Liver (tissue), 9 donors: ENCODE measurements around the gene CELF3. TPM values are rescaled to one million over a fixed set of nuclear protein-coding genes. Genes with fewer than 3 reads are reported as not detected.

Source experiments
- DNase-seq: peaks from one replicate; pipeline ENCODE4 v3.0.0-alpha.2; 2017; ENCODE audit warnings: low spot score
- H3K27ac ChIP-seq, 2 donors: one replicate each; pipeline ENCODE4 v1.7.0; 2013; ENCODE audit warnings: inconsistent platforms in 2 of 2, low read length in 2 of 2, control low read depth in 1 of 2, low read depth in 1 of 2, mild to moderate bottlenecking in 1 of 2
- H3K27me3 ChIP-seq, 4 donors: one replicate each; pipeline versions ENCODE4 v1.6.1 to v1.7.0; 2013; ENCODE audit warnings: low read length in 3 of 4, inconsistent platforms in 1 of 4, mild to moderate bottlenecking in 1 of 4, moderate library complexity in 1 of 4; ENCODE audit not compliant: control insufficient read depth in 4 of 4, insufficient read depth in 4 of 4
- H3K36me3 ChIP-seq, 4 donors: one replicate each; pipeline versions ENCODE4 v1.6.1 to v1.7.0; 2013; ENCODE audit warnings: low read length in 3 of 4, mild to moderate bottlenecking in 3 of 4, low read depth in 1 of 4, moderate library complexity in 1 of 4; ENCODE audit not compliant: control insufficient read depth in 4 of 4, insufficient read depth in 3 of 4
- H3K4me1 ChIP-seq, 4 donors: one replicate each; pipeline versions ENCODE4 v1.6.1 to v1.7.0; 2013; ENCODE audit warnings: low read length in 3 of 4, mild to moderate bottlenecking in 3 of 4, moderate library complexity in 1 of 4; ENCODE audit not compliant: control insufficient read depth in 4 of 4, insufficient read depth in 4 of 4
- H3K4me3 ChIP-seq, 3 donors: one replicate each; pipeline versions ENCODE4 v1.6.1 to v1.7.0; 2013; ENCODE audit warnings: low read length in 3 of 3, control low read depth in 1 of 3, low read depth in 1 of 3, mild to moderate bottlenecking in 1 of 3
- H3K9ac ChIP-seq, 2 donors: one replicate each; pipeline ENCODE4 v1.7.0; 2013; ENCODE audit warnings: low read length in 2 of 2, mild to moderate bottlenecking in 2 of 2, moderate library complexity in 2 of 2, control low read depth in 1 of 2, low read depth in 1 of 2
- H3K9me3 ChIP-seq, 4 donors: one replicate each; pipeline versions ENCODE4 v1.6.1 to v1.7.0; 2013; ENCODE audit warnings: low read length in 3 of 4; ENCODE audit not compliant: control insufficient read depth in 4 of 4
- EGR1 ChIP-seq, 2 donors: IDR thresholded peaks; 2 replicates each; pipeline ENCODE4 v1.6.1; 2016 to 2018; ENCODE audit warnings: antibody characterized with exemption in 2 of 2, low read depth in 2 of 2
- FOXA1 ChIP-seq: IDR thresholded peaks from 2 replicates; pipeline ENCODE4 v1.6.1; 2016; ENCODE audit warnings: antibody characterized with exemption
- FOXA2 ChIP-seq: IDR thresholded peaks from 2 replicates; pipeline ENCODE4 v1.6.1; 2016; ENCODE audit warnings: antibody characterized with exemption
- GABPA ChIP-seq, 2 donors: IDR thresholded peaks in 1 of 2; conservative IDR thresholded peaks in 1 of 2; 2 replicates each; pipeline ENCODE4 v1.6.1; 2016; ENCODE audit warnings: antibody characterized with exemption in 2 of 2, mild to moderate bottlenecking in 1 of 2, moderate library complexity in 1 of 2
- HNF4A ChIP-seq, 2 donors: conservative IDR thresholded peaks; 2 replicates each; pipeline ENCODE4 v1.6.1; 2016; ENCODE audit warnings: antibody characterized with exemption in 2 of 2, mild to moderate bottlenecking in 2 of 2
- HNF4G ChIP-seq: IDR thresholded peaks from 2 replicates; pipeline ENCODE4 v1.6.1; 2016; ENCODE audit warnings: antibody characterized with exemption
- JUND ChIP-seq, 2 donors: IDR thresholded peaks; 2 replicates each; pipeline ENCODE4 v1.6.1; 2016; ENCODE audit warnings: antibody characterized with exemption in 2 of 2
- NR2F2 ChIP-seq: IDR thresholded peaks from 2 replicates; pipeline ENCODE4 v1.6.1; 2016; ENCODE audit warnings: antibody characterized with exemption
- RAD21 ChIP-seq, 2 donors: IDR thresholded peaks; 2 replicates each; pipeline ENCODE4 v1.6.1; 2016; ENCODE audit warnings: antibody characterized with exemption in 2 of 2, mild to moderate bottlenecking in 2 of 2
- RXRA ChIP-seq, 2 donors: IDR thresholded peaks; 2 replicates each; pipeline ENCODE4 v1.6.1; 2017 to 2018; ENCODE audit warnings: antibody characterized with exemption in 2 of 2, mild to moderate bottlenecking in 1 of 2
- SP1 ChIP-seq: IDR thresholded peaks from 2 replicates; pipeline ENCODE4 v1.6.1; 2018; ENCODE audit warnings: antibody characterized with exemption, mild to moderate bottlenecking
- TAF1 ChIP-seq: conservative IDR thresholded peaks from 2 replicates; pipeline ENCODE4 v1.6.1; 2016; ENCODE audit warnings: antibody characterized with exemption, mild to moderate bottlenecking
- YY1 ChIP-seq: IDR thresholded peaks from 2 replicates; pipeline ENCODE4 v1.6.1; 2016; ENCODE audit warnings: antibody characterized with exemption, mild to moderate bottlenecking
- WGBS: extraction: QIAGEN DNeasy Blood & Tissue Kit; methylation state at CpG from one replicate; pipeline ENCODE4 v1.1.7; 2013; 5-methylcytosine and 5-hydroxymethylcytosine counted together
- polyA plus RNA-seq, 2 donors: library from polyadenylated mRNA; stranded (reverse) in 1 of 2; unstranded in 1 of 2; fragments of 200-250 nt in 1 of 2; fragments of >200 nt in 1 of 2; fragmentation: Nextera tagmentation in 1 of 2; extraction: Ambion mirVana in 1 of 2; gene quantifications; one replicate each; pipeline versions ENCODE4 v1.2.1 to v1.2.3, GENCODE V29; 2013 to 2015
- total RNA-seq, 2 donors: library from RNA; depleted of rRNA; stranded (reverse); fragments of >200 nt; gene quantifications; one replicate each; pipeline ENCODE4 v1.2.3, GENCODE V29; 2014
- TF ChIP-seq, protein P1 (sequence below): IDR thresholded peaks from 2 replicates; pipeline ENCODE4 v1.6.1; 2016; ENCODE audit warnings: antibody characterized with exemption
- TF ChIP-seq, protein P2 (sequence below): IDR thresholded peaks from 2 replicates; pipeline ENCODE4 v1.6.1; 2016; ENCODE audit warnings: antibody characterized with exemption, mild to moderate bottlenecking
- TF ChIP-seq, protein P3 (sequence below): IDR thresholded peaks from 2 replicates; pipeline ENCODE4 v1.6.1; 2016; ENCODE audit warnings: antibody characterized with exemption
- TF ChIP-seq, protein P4 (sequence below): fragments of 150-350 bp; IDR thresholded peaks from 2 replicates; pipeline ENCODE4 v1.5.1; 2017; ENCODE audit warnings: improper control_type of control experiment, low read depth, low read length; ENCODE audit not compliant: missing input control
- donor health status: healthy.
- donor health status: healthy.
- donor health status: healthy.
- donor health status: healthy.
- donor health status: healthy.

The CELF3 gene
- total and polyA plus RNA-seq, 4 donors, result 0.28 TPM; not detected in 3

DNA sequence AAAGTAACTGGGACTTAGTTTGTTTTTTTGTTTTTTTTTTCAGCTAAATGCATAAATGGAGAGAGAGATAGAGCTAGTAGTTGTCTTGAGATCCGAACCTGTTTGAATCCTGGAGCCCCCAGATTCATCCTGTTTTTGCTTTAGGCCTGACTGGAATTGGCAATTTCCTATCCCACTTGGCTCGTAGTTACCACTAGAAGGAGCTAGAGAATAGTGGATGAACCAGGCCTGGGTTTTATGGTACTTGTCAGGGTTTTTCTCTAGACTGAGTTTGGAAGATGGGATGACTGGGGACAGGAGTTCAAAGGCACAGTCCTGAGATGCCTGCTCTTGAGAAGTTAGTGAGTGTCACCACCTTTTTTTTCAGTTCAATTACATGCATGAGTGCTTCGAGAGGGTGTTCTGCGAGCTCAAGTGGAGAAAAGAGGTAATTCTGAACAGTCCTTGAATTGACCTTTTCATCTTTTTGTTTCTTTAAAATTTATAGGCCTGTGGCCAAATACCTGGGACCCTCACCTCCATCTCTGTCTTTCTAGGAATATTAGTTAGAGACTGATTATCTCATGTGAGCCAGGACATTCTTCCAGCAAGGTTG, 23.4 kb downstream of the CELF3 start:
- WGBS, result 79% methylated on average over 4 of the region's 4 CpGs
- Histone ChIP-seq H3K36me3 (peaks cover 4 to 25% (median 11%) of the 10 kb centered on the region in 4 donors), H3K4me3 (no peak overlapping the region), H3K9ac (no peak overlapping the region), H3K27ac (no peak overlapping the region), H3K27me3 (no peaks in the 10 kb centered on the region), H3K9me3 (no peaks in the 10 kb centered on the region), H3K4me1 (no peaks in the 10 kb centered on the region)
- TF ChIP-seq TAF1, result no peak
- TF ChIP-seq, protein P1, sequence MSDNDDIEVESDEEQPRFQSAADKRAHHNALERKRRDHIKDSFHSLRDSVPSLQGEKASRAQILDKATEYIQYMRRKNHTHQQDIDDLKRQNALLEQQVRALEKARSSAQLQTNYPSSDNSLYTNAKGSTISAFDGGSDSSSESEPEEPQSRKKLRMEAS, result no peak
- TF ChIP-seq HNF4A (conservative IDR thresholded peaks at IDR 0.05), result no peak
- TF ChIP-seq, protein P2, sequence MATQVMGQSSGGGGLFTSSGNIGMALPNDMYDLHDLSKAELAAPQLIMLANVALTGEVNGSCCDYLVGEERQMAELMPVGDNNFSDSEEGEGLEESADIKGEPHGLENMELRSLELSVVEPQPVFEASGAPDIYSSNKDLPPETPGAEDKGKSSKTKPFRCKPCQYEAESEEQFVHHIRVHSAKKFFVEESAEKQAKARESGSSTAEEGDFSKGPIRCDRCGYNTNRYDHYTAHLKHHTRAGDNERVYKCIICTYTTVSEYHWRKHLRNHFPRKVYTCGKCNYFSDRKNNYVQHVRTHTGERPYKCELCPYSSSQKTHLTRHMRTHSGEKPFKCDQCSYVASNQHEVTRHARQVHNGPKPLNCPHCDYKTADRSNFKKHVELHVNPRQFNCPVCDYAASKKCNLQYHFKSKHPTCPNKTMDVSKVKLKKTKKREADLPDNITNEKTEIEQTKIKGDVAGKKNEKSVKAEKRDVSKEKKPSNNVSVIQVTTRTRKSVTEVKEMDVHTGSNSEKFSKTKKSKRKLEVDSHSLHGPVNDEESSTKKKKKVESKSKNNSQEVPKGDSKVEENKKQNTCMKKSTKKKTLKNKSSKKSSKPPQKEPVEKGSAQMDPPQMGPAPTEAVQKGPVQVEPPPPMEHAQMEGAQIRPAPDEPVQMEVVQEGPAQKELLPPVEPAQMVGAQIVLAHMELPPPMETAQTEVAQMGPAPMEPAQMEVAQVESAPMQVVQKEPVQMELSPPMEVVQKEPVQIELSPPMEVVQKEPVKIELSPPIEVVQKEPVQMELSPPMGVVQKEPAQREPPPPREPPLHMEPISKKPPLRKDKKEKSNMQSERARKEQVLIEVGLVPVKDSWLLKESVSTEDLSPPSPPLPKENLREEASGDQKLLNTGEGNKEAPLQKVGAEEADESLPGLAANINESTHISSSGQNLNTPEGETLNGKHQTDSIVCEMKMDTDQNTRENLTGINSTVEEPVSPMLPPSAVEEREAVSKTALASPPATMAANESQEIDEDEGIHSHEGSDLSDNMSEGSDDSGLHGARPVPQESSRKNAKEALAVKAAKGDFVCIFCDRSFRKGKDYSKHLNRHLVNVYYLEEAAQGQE, result no peak
- no peak for TF ChIP-seq FOXA1
- TF ChIP-seq EGR1 (IDR thresholded peaks at IDR 0.05; ENCODE audit: low read depth in 2 of 2), result no peak
- no peak for TF ChIP-seq HNF4G
- no peak for TF ChIP-seq JUND (IDR thresholded peaks at IDR 0.05)
- TF ChIP-seq, protein P3, sequence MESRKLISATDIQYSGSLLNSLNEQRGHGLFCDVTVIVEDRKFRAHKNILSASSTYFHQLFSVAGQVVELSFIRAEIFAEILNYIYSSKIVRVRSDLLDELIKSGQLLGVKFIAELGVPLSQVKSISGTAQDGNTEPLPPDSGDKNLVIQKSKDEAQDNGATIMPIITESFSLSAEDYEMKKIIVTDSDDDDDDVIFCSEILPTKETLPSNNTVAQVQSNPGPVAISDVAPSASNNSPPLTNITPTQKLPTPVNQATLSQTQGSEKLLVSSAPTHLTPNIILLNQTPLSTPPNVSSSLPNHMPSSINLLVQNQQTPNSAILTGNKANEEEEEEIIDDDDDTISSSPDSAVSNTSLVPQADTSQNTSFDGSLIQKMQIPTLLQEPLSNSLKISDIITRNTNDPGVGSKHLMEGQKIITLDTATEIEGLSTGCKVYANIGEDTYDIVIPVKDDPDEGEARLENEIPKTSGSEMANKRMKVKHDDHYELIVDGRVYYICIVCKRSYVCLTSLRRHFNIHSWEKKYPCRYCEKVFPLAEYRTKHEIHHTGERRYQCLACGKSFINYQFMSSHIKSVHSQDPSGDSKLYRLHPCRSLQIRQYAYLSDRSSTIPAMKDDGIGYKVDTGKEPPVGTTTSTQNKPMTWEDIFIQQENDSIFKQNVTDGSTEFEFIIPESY, result no peak
- TF ChIP-seq YY1, result no peak
- TF ChIP-seq, protein P4, sequence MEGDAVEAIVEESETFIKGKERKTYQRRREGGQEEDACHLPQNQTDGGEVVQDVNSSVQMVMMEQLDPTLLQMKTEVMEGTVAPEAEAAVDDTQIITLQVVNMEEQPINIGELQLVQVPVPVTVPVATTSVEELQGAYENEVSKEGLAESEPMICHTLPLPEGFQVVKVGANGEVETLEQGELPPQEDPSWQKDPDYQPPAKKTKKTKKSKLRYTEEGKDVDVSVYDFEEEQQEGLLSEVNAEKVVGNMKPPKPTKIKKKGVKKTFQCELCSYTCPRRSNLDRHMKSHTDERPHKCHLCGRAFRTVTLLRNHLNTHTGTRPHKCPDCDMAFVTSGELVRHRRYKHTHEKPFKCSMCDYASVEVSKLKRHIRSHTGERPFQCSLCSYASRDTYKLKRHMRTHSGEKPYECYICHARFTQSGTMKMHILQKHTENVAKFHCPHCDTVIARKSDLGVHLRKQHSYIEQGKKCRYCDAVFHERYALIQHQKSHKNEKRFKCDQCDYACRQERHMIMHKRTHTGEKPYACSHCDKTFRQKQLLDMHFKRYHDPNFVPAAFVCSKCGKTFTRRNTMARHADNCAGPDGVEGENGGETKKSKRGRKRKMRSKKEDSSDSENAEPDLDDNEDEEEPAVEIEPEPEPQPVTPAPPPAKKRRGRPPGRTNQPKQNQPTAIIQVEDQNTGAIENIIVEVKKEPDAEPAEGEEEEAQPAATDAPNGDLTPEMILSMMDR, result peak; percentile 51
- TF ChIP-seq FOXA2, result no peak
- TF ChIP-seq RAD21 (IDR thresholded peaks at IDR 0.05), result peak; percentile 81 to 88
- no peak for TF ChIP-seq GABPA (IDR thresholded peaks at IDR 0.05 in 1 of 2, conservative IDR thresholded peaks at IDR 0.05 in 1 of 2)
- no peak for TF ChIP-seq SP1
- TF ChIP-seq NR2F2, result no peak
- no peak for DNase-seq

DNA sequence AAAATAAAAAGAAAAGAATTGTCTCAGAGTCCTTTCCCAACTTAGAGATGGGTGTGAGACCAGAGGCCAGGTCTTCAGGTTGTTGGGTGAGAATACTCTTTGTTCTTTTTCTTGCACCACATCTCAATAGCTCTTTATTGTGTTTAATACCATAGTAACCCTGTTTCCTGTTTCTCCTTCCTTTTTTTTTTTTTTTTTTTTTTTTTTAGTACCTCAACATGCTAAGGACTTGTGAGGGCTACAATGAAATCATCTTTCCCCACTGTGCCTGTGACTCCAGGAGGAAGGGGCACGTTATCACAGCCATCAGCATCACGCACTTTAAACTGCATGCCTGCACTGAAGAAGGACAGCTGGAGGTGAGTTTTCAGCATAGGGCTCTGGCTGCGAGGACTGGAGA, 24.4 kb downstream of the CELF3 start:
- 91% methylated on average over 3 of the region's 3 CpGs for WGBS
- H3K9me3 ChIP-seq, result no peaks in the 10 kb centered on the region
- H3K36me3 ChIP-seq, result peaks cover 2 to 20% (median 11%) of the 10 kb centered on the region in 4 donors
- no peak overlapping the region for H3K9ac ChIP-seq
- H3K27me3 ChIP-seq, result no peaks in the 10 kb centered on the region
- no peak overlapping the region for H3K27ac ChIP-seq
- DNase-seq, result no peak
- peaks cover 0 to 3% (median under 1%) of the 10 kb centered on the region in 4 donors for H3K4me1 ChIP-seq
- no peak overlapping the region for H3K4me3 ChIP-seq
- TF ChIP-seq RXRA (IDR thresholded peaks at IDR 0.05) (no peak), RAD21 (IDR thresholded peaks at IDR 0.05) (no peak), NR2F2 (no peak), YY1 (no peak), JUND (IDR thresholded peaks at IDR 0.05) (no peak), TAF1 (no peak), EGR1 (IDR thresholded peaks at IDR 0.05; ENCODE audit: low read depth in 2 of 2) (no peak), GABPA (IDR thresholded peaks at IDR 0.05 in 1 of 2, conservative IDR thresholded peaks at IDR 0.05 in 1 of 2) (no peak), FOXA2 (no peak), HNF4G (no peak)
- TF ChIP-seq, protein P4, result no peak
- TF ChIP-seq, protein P2, result no peak
- TF ChIP-seq, protein P1, result no peak
